Neural progenitor cell (in vitro differentiated cells): ENCODE data around the gene TSHB. TPM values are rescaled to one million over a fixed set of nuclear protein-coding genes. Genes with fewer than 3 reads are reported as not detected.

Source experiments
- DNase-seq: peaks from one replicate; pipeline ENCODE4 v3.0.0-alpha.2; 2016; ENCODE audit warnings: low spot score
- H2AFZ ChIP-seq: fragments of 200-600 bp; sonication (generic); replicated peaks from 2 replicates; pipeline ENCODE4 v1.6.1; 2016; ENCODE audit warnings: antibody characterized with exemption
- H3F3A ChIP-seq: fragments of 200-600 bp; sonication (generic); 2 replicates; pipeline ENCODE4 v1.6.1; 2016; ENCODE audit warnings: antibody characterized with exemption, low read depth
- H3K27ac ChIP-seq: fragments of 200-600 bp; sonication (generic); 2 replicates; pipeline ENCODE4 v1.5.1; 2016; ENCODE audit warnings: mild to moderate bottlenecking
- H3K27me3 ChIP-seq: fragments of 200-600 bp; sonication (generic); 2 replicates; pipeline ENCODE4 v1.6.1; 2016; ENCODE audit warnings: mild to moderate bottlenecking, moderate library complexity
- H3K36me3 ChIP-seq: fragments of 200-600 bp; sonication (generic); 2 replicates; pipeline ENCODE4 v1.5.1; 2016
- H3K4me1 ChIP-seq: fragments of 200-600 bp; sonication (generic); 2 replicates; pipeline ENCODE4 v1.6.1; 2016; ENCODE audit warnings: mixed run types
- H3K4me2 ChIP-seq: fragments of 200-600 bp; sonication (generic); 2 replicates; pipeline ENCODE4 v1.6.1; 2016
- H3K4me3 ChIP-seq: fragments of 200-600 bp; sonication (generic); 2 replicates; pipeline ENCODE4 v1.5.1; 2016
- H3K79me2 ChIP-seq: fragments of 200-600 bp; sonication (generic); 2 replicates; pipeline ENCODE4 v1.6.1; 2016; ENCODE audit warnings: low read depth
- H3K9ac ChIP-seq: fragments of 200-600 bp; sonication (generic); 2 replicates; pipeline ENCODE4 v1.6.1; 2016
- H3K9me3 ChIP-seq: fragments of 200-600 bp; sonication (generic); 2 replicates; pipeline ENCODE4 v1.5.1; 2016; ENCODE audit warnings: low read depth
- H4K20me1 ChIP-seq: fragments of 200-600 bp; sonication (generic); 2 replicates; pipeline ENCODE4 v1.6.1; 2016; ENCODE audit warnings: low read depth
- H3K27ac Mint-ChIP-seq: 3 replicates; pipeline ENCODE4 v1.8.0; 2021; ENCODE audit warnings: mixed read lengths
- H3K27me3 Mint-ChIP-seq: 2 replicates; pipeline ENCODE4 v1.8.0; 2022; ENCODE audit warnings: low read depth, mild to moderate bottlenecking, inconsistent platforms, moderate library complexity, mixed read lengths; ENCODE audit not compliant: insufficient read depth
- H3K36me3 Mint-ChIP-seq: 3 replicates; pipeline ENCODE4 v1.8.0; 2021; ENCODE audit warnings: mixed read lengths
- H3K4me1 Mint-ChIP-seq: 3 replicates; pipeline ENCODE4 v1.8.0; 2021; ENCODE audit warnings: mixed read lengths
- H3K4me3 Mint-ChIP-seq: 3 replicates; pipeline ENCODE4 v1.8.0; 2021; ENCODE audit warnings: mild to moderate bottlenecking, moderate library complexity, mixed read lengths
- H3K9me3 Mint-ChIP-seq: 3 replicates; pipeline ENCODE4 v1.8.0; 2020; ENCODE audit warnings: mixed read lengths
- CTCF ChIP-seq: fragments of 200-600 bp; sonication (generic); IDR thresholded peaks from 2 replicates; pipeline ENCODE4 v1.5.1; 2017; ENCODE audit warnings: antibody characterized with exemption, mild to moderate bottlenecking
- EZH2 ChIP-seq: fragments of 200-600 bp; sonication (generic); IDR thresholded peaks from 2 replicates; pipeline ENCODE4 v1.6.1; 2017; ENCODE audit warnings: antibody characterized with exemption, mild to moderate bottlenecking, moderate library complexity
- EZH2phosphoT487 ChIP-seq: fragments of 200-600 bp; sonication (generic); IDR thresholded peaks from 2 replicates; pipeline ENCODE4 v1.6.1; 2017; ENCODE audit warnings: antibody characterized with exemption
- total RNA-seq: library from RNA; depleted of rRNA; stranded (reverse); fragments of >200 nt; gene quantifications from 2 replicates; pipeline ENCODE4 v1.2.3, GENCODE V29; 2015; ENCODE audit warnings: low replicate concordance

TSHB gene
- total RNA-seq, 1 donor from 2014 or later = not detected

DNA sequence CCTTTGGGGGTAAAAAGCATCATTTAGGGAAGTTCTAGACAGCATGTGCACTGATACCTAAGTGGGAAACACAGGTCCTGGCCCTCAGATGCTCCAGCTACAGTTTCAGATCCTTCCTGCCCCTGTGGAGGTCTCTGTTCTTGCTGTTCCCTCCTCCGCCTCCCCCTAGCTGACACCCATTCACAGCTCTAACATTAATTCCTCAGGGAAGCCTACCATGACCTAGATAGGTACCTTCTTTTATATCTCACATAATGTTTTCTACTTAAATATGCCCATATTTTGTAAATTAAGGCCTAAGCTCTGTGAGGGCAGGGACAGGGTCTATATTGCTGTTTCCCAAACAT lies 48.3 kb downstream of the TSHB start:
- Histone ChIP-seq H3K9ac (no peak overlapping the region), H3F3A (no peaks in the 10 kb centered on the region), H3K79me2 (no peaks in the 10 kb centered on the region), H3K4me3 (no peak overlapping the region), H3K4me1 (peaks cover 9% of the 10 kb centered on the region), H3K27ac (no peak overlapping the region), H3K27me3 (no peaks in the 10 kb centered on the region), H3K4me2 (no peak overlapping the region), H4K20me1 (no peaks in the 10 kb centered on the region), H2AFZ (no peak overlapping the region), H3K9me3 (no peaks in the 10 kb centered on the region), H3K36me3 (no peaks in the 10 kb centered on the region)
- no peak overlapping the region for H3K27ac Mint-ChIP-seq
- H3K4me3 Mint-ChIP-seq = no peak overlapping the region
- H3K36me3 Mint-ChIP-seq = no peaks in the 10 kb centered on the region
- peaks cover 20% of the 10 kb centered on the region for H3K4me1 Mint-ChIP-seq
- DNase-seq = no peak
- no peaks in the 10 kb centered on the region for H3K27me3 Mint-ChIP-seq
- H3K9me3 Mint-ChIP-seq = no peaks in the 10 kb centered on the region
- TF ChIP-seq EZH2 (no peak), CTCF (no peak), EZH2phosphoT487 (no peak)

- Mint-ChIP-seq H3K27me3 (no peaks in the 10 kb centered on the region), H3K4me1 (peaks cover 26% of the 10 kb centered on the region), H3K9me3 (no peaks in the 10 kb centered on the region), H3K36me3 (no peaks in the 10 kb centered on the region), H3K4me3 (no peak overlapping the region), H3K27ac (no peak overlapping the region)
- H4K20me1 ChIP-seq = no peaks in the 10 kb centered on the region
- H3K27me3 ChIP-seq = no peaks in the 10 kb centered on the region
- no peaks in the 10 kb centered on the region for H3K9me3 ChIP-seq
- H3K4me3 ChIP-seq = no peak overlapping the region
- no peak overlapping the region for H2AFZ ChIP-seq
- no peaks in the 10 kb centered on the region for H3F3A ChIP-seq
- H3K4me2 ChIP-seq = no peak overlapping the region
- no peak for DNase-seq
- peaks cover 9% of the 10 kb centered on the region for H3K4me1 ChIP-seq
- no peaks in the 10 kb centered on the region for H3K36me3 ChIP-seq
- H3K79me2 ChIP-seq = no peaks in the 10 kb centered on the region
- no peak overlapping the region for H3K27ac ChIP-seq
- no peak overlapping the region for H3K9ac ChIP-seq
- TF ChIP-seq EZH2phosphoT487 = no peak
- TF ChIP-seq CTCF = no peak
- no peak for TF ChIP-seq EZH2
Measured at GRCh38 chr1:115078708-115079107, 49.1 kb downstream of the TSHB start.

DNA sequence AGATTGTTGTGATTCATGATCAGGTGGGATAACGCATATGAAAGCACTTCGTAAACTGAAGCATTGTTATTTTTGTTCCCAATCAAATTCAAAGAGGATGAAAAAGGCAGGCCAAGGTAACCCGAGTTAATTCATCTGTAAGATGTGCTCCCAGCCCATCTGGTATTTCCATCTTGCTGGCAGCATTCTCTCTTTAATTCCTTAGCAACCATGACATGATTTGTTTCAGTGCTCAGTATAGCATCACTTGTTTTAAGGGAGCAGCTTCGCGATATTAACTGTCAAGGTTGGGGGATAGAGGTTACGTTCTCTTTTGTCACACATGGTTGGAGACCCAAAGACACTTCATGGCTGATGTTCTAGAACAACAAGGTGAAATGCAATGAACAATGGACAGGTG lies 53.3 kb downstream of the TSHB start:
- no peak for TF ChIP-seq CTCF
- no peak for TF ChIP-seq EZH2
- TF ChIP-seq EZH2phosphoT487 = no peak
- Histone ChIP-seq H3K4me3 (no peak overlapping the region), H3F3A (no peaks in the 10 kb centered on the region), H3K27me3 (no peaks in the 10 kb centered on the region), H3K4me2 (no peak overlapping the region), H4K20me1 (no peaks in the 10 kb centered on the region), H2AFZ (no peak overlapping the region), H3K4me1 (peaks cover 5% of the 10 kb centered on the region), H3K9ac (no peak overlapping the region), H3K9me3 (no peaks in the 10 kb centered on the region), H3K27ac (no peak overlapping the region), H3K36me3 (no peaks in the 10 kb centered on the region), H3K79me2 (no peaks in the 10 kb centered on the region)
- Mint-ChIP-seq H3K4me3 (no peak overlapping the region), H3K27me3 (peaks cover under 1% of the 10 kb centered on the region), H3K4me1 (peaks cover 23% of the 10 kb centered on the region), H3K9me3 (peaks cover under 1% of the 10 kb centered on the region), H3K27ac (no peak overlapping the region), H3K36me3 (no peaks in the 10 kb centered on the region)
- no peak for DNase-seq

Other genes with a start within 250 kb of the TSHB start
- gene SIKE1, start 249.1 kb upstream of the TSHB start, total RNA-seq = 81.9 and 94.1 TPM in 2 replicates
- 0.11 TPM in 1 of 2 replicates, not detected in the other for gene SYCP1, start 175.0 kb upstream of the TSHB start, total RNA-seq
- gene TSPAN2, start 59.7 kb downstream of the TSHB start, total RNA-seq = 19.0 and 19.7 TPM in 2 replicates